Erythroblast (primary cell): ENCODE data around the gene CLEC7A.

ENCODE experiments used
- DNase-seq, 2 experiments: peaks; one replicate each; lab custom pipeline; 2025; lab: John Stamatoyannopoulos, UW
- GATA1 ChIP-seq: IDR thresholded peaks from 2 replicates; pipeline ENCODE4 v1.6.1; 2011; ENCODE audit warnings: low read depth, mild to moderate bottlenecking, control low read depth, low read length, moderate library complexity
- POLR2A ChIP-seq: IDR thresholded peaks from 2 replicates; pipeline ENCODE4 v1.6.1; 2011; ENCODE audit warnings: mild to moderate bottlenecking, low read length

Gene CLEC7A

DNA sequence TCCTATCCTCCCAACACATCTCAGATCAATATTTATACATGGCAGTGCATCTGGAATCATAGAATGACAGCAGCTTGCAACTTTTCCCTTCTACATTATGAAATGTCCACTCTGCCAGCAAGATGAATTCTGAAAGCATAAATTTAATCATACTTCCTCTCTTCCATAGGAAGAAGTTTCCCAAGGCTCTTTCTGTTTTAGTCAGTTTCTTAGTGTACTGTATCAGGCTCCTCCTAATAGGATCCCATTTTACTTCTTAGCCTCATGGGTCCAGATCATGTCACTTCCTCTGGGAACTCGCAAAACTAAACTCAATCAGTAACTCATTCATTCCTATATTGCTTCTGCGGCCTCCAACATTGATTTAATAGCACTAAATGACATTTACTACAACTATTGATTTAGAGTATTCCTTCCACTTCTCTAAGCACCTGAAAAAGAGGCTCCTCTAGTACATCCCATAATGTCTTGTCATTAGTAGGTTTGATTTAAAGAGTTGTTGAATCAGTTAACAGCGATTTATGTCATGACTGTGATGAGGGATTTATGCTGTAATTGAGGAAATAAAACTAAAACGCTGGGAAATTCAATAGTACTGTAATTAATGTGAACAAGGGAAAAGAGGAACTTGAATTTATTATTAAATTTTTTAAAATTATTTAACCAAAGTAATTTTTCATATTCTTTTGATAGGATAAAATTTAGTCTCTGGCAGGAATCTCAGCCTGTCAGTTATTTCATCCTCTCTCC, 35.2 kb downstream of the CLEC7A start:
- TF ChIP-seq GATA1: no peak
- no peak for TF ChIP-seq POLR2A
- no peak for DNase-seq

DNA sequence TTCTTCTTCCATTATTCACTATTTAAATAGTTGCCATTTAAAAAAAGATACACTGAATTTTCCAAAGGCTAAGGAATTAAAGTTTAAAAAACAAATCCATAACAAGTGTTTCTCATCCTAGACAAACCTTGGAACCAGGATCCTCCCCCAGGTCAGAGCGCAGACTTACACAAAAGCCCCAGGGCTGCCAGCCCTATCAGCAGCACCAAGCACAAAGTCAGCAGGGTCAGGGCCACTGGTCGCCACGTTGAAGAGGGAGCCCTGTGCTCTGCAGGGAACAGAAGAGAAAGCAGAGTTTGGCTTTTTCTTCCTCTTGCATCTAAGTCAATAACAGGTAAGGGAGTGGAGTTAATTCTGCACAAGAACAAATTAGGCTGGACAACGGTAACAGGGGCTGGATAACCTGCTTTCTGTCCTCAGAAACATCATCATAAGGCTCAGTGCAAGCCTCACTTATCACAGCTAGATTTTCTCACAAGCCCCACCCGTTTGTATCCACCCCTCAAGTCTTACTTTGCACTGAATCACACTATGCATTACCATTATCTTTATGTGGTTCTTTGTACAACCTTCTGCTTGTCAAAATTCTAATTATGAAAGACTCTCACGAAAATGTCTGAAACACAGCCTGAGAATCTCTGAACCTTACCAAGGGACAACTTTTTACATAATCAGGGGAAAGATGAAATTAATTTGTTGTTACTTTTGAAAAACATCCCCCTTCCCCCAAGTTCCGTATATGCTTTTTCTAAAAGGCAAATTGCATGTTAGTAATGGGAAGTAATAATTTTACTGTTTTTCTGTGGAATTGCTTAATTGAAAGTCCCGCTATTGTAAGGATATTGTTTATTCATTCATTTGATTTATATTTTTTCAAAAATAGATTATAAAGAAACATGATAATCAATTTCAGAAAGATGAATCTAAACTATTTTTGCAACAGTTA, 40.8 kb downstream of the CLEC7A start:
- TF ChIP-seq POLR2A (no peak), GATA1 (no peak)

DNA sequence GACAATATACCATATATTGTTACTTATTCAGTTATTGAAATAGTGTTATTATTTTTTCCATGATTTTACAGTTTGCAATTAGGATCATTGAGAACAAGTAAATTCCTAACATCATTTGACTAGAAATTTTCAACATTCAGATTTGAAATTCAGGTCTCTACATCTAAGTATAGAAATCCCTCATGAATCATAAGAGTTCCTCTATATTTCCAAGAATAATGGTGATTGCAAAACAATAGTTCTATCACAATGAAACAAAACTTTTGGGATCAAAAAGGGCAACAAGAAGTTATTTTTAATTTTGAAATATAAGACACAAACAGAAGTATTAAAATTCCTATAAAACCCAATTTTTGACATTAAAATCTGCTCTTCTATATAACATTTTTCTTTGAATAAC, 42.0 kb downstream of the CLEC7A start:
- DNase-seq: no peak
- TF ChIP-seq POLR2A (no peak), GATA1 (no peak)

More for the DNA sequence above, 40.8 kb downstream of the CLEC7A start:
- no peak for DNase-seq

DNA sequence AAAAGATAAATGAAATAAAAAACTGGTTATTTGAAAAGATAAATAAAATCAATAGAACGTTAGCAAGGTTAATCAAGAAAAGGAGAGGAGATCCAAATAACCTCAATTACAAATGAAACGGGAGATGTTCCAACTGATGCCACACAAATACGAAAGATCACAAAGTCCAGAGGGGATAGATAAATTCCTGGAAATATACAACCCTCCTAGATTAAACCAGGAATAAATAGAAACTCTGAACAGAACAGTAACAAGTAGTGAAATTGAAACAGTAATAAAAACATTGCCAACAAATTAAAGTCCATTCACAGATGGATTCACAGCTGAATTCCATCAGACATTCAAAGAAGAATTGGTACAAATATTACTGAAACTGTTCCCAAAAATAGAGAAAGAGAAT, 43.6 kb downstream of the CLEC7A start:
- DNase-seq: no peak
- no peak for TF ChIP-seq POLR2A
- TF ChIP-seq GATA1: no peak

DNA sequence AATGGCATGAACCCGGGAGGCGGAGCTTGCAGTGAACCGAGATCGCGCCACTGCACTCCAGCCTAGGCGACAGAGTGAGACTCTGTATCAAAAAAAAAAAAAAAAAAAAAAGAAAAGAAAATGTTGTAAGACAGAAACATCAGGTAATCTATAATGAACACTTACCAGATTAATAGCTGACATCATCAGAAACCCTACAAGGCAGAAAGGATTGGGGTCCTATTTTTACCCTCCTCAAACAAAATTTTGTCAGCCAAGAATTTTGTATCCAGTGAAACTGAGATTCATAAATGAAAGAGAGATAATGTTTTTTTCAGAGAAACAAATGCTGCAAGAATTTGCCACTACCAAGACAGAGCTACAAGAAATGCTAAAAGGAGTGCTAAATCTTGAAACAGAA, 45.3 kb downstream of the CLEC7A start:
- no peak for DNase-seq
- no peak for TF ChIP-seq GATA1
- TF ChIP-seq POLR2A: no peak

DNA sequence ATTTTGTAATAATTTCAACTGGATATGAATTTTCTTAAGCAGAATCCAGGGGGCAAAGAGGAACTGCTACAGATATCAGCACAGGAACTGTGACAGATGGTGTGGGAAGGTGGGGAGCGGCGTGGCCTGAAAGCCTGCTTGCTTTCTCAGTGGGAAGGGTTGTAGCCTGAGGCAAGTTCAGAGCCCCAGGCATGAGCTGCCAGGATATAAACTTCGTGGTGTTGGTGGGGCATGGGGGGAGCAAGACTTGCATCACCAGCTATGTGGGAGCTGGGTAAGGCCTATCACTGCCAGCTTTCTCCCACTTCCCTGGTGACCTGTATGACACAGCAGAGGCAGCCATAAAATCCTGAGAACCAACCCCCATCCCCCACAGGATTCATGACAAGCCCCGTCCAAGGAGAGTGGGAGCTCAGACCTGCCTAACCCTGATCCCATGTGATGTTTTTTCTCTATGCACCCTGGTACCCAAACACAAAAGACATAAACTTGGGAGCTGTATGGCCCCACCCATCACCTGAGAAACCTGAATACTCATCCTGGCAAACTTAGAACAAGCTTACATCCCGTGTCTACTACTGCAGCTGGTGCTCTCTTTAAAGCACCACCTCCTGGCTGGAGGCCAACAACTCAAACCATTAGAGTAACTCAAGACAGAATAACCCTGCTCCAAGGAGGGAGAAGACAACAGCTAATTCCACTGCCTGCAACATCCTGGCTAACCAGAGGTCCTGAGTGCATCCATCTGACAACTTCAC, 47.7 kb downstream of the CLEC7A start:
- DNase-seq: no peak

DNA sequence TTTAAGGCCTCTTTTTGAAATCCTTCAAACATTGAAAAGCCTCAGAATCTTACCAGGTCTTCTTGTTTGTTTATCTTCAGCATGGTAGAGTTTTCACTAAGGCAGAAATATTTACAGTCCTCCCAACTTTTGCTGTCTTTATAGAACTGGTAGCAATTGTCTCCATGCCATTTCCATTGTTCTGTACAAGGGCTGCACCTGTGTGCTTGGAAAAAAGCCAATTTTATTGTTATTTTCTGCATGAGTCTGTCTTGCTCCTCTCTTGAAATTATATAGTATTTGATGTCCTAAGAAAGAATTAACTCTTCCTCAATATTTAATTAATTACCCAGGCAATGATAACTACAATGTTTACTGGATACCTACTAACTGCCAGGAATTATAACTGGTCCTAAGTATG, 54.5 kb downstream of the CLEC7A start:
- TF ChIP-seq GATA1 (no peak), POLR2A (no peak)
- no peak for DNase-seq

More for the DNA sequence above, 47.7 kb downstream of the CLEC7A start:
- TF ChIP-seq POLR2A: no peak
- no peak for TF ChIP-seq GATA1

DNA sequence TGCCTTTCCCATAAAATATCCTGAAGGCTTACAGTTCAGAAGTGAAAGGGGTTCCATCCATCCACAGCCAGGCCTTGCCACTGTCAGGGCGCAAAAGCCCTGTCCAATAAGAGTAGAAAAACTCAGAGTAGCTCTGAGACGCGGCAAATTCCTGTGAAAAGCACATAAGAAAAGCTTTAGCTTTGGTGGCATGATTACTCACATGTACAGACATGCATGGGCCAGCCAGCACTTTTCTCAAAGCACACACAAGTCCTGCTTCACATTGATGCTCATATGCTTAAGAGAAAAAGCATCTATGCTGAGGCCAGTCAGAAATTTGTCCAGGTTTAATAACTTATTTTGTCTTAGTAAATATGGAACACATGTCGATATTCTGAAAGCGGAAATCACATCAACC, 56.7 kb downstream of the CLEC7A start:
- no peak for TF ChIP-seq POLR2A
- no peak for TF ChIP-seq GATA1
- DNase-seq: no peak

DNA sequence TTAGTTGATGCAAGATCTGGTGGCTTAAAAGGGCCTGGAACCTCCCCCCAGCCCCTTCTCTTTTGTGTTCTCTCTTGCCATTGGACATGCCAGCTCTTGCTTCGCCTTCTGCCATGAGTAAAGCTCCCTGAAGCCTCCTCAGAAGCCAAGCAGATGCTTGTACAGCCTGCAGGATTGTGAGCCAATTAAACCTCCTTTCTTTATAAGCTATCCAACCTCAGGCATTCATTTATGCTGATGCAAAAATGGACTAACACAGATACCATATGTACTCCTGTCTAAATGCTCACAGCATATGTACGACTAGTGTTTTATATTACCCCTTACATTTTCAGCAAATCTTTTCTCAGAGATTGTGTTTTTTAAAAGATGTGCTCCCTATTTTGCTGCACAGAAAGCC, 57.9 kb downstream of the CLEC7A start:
- no peak for TF ChIP-seq GATA1
- TF ChIP-seq POLR2A: no peak

DNA sequence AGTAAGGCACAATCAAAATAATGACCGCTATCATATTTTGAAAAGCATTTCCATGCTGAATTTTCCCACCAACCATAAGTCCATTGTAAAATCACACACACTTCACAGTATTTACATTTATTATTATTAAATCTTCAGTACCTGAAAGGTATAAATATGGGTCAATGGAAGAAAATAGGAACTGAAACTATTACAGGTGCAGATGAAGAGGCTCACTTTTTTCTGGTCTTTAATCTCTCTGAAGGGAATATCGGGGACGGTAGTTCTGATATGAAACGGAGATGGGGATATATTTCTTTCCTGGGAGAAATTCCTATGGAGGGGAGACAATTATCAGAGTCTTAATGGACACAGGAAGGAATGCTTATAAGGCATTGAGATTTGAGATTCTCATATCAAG, 59.6 kb downstream of the CLEC7A start:
- TF ChIP-seq GATA1 (no peak), POLR2A (no peak)
- DNase-seq: no peak

More for the DNA sequence above, 57.9 kb downstream of the CLEC7A start:
- DNase-seq: no peak

DNA sequence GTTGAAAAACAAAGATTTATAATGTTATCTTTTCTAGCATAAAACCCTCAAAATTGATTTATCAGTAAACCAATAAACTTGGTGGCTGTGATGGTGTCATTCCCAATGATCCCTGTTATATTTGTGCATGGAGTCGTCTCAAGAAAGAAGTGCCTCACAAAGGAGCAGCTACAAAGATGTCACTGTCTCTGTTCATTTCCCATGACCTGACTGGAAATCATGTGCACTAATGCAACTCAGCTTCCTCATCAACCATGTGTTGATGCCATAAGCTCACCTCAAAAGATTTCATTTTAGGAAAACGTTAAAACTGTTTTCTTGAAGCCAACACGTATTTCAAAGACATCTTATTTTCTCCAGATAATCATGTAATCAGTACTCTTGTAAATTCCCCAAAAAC, 60.0 kb downstream of the CLEC7A start:
- no peak for TF ChIP-seq POLR2A
- TF ChIP-seq GATA1: no peak

DNA sequence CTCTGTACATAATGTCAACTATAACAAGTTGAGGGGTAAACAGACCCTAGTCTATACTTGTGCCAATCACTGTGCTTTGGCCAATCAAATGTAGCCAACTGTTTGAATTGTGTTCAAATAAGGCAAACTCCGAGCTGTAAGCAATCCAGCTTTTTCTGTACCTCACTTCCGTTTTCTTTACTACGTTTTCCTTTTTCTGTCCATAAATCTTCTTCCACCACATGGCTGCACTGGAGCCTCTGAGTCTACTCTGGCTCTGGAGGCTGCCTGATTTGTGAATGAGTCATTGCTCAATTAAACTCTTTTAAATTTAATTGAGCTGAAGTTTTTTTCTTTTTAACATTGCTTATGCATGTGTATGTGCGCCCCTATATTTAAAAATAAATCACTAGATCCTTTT, 60.9 kb downstream of the CLEC7A start:
- DNase-seq: no peak
- TF ChIP-seq GATA1 (no peak), POLR2A (no peak)

More for the DNA sequence above, 60.0 kb downstream of the CLEC7A start:
- DNase-seq: no peak

DNA sequence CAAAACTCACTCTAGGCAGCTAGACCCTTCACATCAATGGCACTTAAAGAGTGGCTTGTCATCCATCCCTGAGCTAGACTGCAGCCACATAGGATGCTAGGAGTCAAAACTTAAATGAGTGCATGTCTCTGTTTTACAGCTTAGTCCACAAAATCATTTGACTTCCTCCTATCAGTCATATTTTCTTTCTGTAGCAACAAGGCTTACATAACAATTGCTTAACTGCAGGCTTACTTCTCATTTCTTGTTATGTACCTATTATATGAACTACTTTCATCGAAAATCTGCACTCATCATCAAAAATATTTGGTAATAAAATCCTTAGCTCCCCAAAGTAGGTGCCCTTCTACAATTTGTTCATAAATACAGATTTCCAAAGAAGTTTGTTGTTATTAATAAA, 61.4 kb downstream of the CLEC7A start:
- TF ChIP-seq GATA1: no peak
- TF ChIP-seq POLR2A: no peak
- no peak for DNase-seq
